DMS 273 treated with DMSO at 0.1 percent for 48 hours (cell line): Measurements from ENCODE around the gene TSGA10IP.

Experiments
- DNase-seq: peaks from one replicate; lab custom pipeline; 2025; lab: John Stamatoyannopoulos, UW

Gene TSGA10IP

DNA sequence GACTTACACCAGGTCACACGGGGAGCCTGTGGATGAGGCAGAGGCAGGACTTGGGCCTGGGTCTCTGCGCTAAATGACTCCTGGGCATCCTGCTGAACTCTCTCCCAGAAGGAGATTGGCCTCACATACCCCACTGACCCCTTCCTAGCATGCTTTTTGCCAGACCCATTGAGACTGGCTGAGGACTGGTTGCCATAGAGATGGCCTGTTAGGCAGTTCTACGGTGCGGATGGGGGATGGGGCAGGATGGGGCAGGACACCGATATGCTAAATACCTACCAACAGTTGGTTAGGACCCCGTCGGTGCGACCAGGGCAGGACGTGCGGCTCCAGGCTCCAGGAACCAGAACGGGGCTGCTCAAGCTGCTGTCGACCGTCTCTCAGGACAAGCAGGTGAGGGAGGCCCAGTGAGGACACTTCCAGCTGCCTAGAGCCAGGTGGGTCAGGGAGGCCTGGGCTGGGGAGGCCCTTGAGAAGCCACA lies at the start of gene TSGA10IP:
TSS of gene TSGA10IP (plus strand) at position 51 of the 482 bp plus-strand sequence. CDS start at position 247, 196 bp downstream.
- no peak for DNase-seq

DNA sequence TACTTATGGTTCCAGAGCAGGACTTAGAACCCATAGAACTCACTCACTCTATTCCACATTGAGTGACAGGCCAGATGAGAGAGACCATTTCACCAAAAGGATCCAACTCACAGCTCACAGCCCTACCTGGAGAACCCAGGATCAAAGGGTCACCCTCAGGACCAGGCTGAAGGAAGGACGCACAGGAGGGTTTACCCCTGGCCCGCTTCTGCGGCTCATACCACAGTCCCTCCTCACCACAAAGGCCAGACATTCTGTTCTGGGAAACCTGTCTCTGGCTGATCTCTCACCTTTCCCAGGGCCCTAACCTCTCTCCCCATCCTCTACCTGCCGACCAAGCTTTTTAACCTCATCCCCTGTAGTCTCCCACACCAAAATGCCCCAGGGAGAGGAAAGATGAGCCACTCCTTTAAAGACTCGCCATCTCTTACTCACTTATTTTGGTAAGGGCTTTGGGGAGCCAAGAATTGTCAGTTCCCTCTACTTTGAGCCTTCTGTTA lies 49.7 kb upstream of the TSGA10IP start:
- no peak for DNase-seq

DNA sequence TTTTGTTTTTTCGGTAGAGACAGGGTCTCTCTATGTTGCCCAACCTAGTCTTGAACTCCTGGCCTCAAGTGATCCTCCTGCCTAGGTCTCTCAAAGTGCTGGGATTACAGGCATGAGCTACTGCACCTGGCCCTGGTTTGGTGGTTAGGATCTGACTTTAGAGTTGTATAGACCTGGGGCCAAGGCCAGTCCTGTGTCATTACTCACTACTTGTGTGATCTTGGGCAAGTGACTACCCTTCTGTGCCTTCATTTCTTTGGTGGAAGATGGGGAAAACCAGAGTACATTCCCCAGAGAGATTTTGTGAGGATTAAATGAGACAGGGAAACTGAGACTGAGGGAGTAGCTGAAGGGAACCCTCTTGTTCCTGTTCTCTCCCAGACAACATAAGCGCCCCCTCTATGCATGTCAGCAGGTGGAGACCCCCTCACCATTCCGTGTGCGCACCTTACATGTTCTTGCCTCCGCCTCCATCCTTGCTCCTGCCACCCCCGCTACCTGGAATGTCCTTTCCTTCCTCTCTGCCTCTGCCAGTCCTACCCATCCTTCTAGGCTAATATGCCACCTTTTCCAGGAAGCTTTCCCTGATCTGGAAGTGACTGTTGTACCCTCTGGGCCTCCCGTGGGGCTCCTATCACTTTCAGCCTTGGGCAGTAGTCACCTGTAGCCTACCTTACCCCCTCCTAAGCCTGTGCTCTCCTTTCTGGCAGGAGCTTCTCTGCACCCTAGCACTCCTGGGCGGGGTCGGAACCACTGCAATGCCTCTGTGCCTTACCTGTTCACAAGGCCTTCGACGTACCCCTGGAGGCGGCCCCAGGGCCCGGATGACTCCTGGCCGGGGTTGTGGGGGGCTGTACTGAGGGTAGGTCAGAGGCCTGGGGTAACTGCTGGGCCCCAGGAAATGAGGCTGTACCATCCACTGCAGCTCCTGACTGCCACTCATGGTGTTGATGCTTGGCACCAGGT lies 49.0 kb upstream of the TSGA10IP start:
- DNase-seq = no peak

DNA sequence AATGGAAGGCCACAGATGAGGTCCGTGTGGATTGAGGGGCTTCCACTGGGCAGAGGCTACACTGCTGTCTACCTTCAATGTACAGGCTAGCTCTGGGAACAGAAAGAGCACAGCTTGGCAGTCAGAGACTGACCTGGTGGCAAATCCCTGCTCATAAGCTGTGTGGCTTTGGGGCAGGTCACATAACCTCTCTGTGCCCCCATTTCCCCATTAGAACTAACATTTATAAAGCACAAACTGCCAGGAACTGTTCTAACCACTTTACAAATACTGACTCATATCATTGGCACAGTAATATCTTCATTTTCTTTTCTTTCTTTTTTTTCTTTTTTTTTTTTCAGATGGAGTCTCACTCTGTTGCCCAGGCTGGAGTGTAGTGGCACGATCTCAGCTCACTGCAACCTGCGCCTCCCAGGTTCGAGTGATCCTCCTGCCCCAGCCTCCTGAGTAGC lies 48.2 kb upstream of the TSGA10IP start:
- DNase-seq = no peak

DNA sequence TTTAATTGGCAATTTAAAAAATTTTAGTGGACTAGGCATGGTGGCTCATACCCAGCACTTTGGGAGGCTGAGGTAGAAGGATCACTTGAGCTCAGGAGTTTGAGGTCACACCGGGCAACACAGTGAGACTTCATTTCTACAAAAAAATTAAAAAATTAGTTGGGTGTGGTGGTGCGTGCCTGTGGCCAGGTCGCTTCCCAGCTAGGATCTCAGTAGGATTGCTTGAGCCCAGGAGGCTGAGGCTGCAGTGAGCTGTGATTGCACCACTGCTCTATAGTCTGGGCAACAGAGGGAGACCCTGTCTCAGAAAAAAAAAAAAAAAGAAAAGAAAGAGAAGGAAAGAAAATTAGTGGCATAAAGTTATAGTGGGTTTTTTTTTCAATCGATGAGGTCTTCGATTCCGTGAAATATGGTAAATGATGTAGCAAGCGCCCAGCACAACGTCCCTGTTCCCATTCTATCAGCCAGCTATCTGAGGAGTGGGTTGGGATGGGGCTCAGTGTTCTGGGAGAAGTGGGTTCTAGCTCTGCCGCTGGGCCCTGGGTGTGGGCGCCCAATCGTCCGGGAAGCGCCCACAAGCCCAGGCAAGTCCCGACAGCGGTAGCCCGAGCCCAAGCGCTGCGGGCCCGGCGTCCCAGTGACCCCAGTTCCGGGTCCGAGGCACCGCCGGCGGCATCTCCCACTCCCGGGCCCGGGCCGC lies 46.5 kb upstream of the TSGA10IP start:
- no peak for DNase-seq

DNA sequence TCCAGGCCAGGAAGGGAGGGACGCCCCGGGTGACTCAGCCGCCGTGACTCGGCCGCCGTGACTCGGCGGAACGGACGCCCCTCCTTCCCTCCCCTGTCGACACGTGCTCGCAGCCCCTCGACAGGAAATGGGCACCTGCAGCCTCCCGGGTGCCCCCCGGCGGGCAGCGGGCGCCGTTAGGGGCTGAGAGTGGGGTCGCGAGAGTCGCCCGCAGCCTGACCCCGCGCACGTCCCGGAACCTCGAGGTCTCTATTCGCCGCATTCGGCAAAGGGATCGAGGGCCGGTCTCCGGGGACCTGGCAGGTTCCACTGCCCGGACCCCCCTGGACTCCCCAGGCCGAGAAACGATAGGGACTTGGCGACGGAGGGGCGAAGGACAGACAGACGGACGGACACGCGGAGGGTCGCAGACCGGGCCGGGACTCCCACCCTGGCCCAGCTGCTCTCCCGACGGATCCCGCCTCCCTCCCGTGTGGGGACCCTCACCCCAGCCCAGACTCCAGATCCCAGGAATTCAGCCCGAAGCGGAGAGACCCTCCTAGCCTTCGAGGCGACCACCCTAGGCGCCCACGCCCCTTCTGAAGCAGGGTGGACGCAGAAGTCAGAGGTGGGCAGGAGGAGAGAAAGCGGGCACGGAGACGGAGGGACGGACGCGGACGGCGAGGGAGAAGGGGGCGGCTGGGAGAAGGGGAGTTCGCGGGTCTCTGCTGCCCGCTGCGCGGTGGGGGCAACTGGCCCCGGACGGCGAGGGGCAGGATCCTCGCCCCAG lies 45.7 kb upstream of the TSGA10IP start:
- no peak for DNase-seq

DNA sequence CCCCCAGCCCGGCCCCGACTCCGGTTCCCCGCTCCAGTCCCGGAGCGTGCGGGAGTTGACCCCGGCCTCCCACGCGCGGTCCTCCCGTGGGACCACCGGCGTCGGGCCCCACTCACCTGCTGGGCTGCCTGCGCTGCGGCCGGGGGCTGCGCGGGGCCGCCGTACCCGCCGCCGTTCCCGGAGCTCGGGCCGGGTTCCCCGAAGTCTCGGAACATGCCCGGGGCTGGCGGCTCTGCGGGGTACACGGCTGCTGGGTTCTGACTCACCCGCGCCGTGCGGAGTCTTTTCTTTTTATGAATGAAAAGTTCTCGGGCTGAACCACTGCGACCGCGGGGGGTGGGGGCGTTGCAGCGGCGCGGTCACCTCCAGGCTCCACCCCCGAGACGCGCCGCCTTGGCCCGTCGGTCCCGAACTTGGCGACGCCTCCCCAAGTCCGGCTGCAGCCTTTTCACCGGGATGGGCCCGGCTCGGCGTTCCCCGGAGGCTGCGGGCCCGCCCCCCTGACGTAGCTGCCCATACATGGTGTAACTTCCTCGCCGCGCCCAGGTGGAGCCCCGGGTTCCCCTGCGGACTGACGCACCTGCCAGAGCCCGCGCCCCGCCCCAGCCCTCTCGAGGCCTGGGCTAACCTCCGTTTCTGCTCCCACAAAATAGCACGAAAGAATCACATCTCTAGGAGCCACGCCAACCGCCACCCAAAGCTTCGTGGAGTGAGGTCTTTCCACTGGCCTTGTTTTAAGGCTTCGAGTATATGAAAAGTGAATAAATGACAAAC lies 45.0 kb upstream of the TSGA10IP start, which contains the start of gene FOSL1:
TSS of gene FOSL1 (minus strand) at position 264 of the 774 bp plus-strand sequence. CDS start at position 215, 49 bp downstream.
- DNase-seq = no peak

DNA sequence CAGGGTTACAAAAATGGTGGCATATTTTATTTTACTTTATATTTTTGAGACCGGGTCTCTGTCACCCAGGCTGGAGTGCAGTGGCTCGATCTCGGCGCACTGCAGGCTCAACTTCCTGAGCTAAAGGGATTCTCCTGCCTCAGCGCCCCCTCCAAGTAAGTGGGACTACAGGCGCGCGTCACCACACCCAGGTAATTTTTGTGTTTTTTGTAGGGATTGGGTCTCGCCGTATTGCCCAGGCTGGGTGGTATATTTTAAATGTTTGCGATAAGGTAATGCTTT lies 44.4 kb upstream of the TSGA10IP start:
- DNase-seq = no peak

DNA sequence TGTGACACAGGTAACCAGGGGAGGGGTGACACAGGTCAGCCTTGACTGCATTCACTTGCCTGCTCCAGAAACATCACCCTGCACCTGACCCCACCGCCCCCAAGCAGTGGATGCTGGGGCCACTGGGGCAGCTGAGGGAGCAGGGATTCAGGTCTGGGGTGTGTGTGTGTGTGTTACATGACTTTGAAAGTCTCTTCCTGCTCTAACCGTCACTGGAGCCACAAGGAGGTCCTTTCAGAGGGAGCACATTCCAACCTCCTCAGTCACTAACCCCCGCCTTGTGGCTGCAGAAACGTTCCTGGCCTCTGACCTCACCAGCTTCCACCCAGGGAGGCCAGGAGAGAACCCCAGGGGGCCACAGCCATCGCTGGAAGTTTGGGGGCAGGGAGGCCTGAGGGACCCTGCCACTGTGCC lies 42.2 kb upstream of the TSGA10IP start:
- DNase-seq = no peak

DNA sequence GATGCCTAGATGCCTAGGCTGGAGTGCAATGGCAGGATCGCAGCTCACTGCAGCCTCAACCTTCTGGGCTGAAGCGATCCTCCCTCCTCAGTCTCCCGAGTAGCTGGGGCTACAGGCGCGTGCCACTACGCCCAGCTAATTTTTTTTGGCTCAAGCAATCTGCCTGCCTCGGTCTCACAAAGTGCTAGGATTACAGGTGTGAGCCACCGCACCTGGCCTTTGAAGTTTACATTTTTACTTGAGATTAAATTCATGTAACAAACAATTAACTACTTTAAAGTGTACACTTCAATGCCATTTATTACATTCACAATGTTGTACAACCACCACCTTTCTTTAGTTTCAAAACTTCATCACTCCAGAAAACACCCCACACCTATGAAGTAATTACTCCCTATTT lies 41.6 kb upstream of the TSGA10IP start:
- DNase-seq = no peak

DNA sequence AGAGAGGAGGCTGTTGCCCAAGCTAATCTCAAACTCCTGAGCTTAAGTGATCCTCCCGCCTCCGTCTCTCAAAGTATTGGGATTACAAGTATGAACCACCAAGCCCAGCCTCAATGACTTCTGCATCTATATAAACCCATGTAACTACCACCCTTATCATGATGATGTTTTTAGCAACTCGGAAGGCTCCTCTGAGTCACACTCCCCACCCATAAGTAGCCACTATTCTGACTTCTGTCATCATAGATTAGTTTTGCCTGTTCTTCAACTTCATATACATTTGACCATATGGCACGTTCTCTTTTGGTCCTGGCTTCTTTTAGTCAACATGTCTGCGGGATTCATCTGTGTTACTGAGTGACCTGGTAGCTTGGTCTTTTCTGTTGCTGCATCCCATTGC lies 38.7 kb upstream of the TSGA10IP start:
- DNase-seq = no peak

DNA sequence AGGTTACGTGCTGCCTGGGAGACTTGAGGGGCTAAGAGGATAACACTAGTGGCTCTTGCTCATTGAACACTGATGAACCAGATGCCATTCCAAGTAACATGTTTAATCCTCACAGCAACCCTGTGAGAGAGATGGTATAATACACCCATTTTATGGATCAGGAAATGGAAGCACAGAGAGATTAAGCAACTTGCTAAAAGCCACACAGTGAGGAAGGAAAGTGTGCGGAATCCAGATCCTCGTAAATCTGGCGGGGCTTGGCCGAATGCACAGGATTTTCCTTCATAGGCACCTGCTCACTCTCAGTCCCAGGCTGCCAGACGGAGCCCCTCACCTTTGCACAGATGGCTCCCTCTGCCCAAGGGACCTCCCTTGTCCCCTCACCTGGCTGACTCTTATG lies 37.4 kb upstream of the TSGA10IP start:
- DNase-seq = no peak

DNA sequence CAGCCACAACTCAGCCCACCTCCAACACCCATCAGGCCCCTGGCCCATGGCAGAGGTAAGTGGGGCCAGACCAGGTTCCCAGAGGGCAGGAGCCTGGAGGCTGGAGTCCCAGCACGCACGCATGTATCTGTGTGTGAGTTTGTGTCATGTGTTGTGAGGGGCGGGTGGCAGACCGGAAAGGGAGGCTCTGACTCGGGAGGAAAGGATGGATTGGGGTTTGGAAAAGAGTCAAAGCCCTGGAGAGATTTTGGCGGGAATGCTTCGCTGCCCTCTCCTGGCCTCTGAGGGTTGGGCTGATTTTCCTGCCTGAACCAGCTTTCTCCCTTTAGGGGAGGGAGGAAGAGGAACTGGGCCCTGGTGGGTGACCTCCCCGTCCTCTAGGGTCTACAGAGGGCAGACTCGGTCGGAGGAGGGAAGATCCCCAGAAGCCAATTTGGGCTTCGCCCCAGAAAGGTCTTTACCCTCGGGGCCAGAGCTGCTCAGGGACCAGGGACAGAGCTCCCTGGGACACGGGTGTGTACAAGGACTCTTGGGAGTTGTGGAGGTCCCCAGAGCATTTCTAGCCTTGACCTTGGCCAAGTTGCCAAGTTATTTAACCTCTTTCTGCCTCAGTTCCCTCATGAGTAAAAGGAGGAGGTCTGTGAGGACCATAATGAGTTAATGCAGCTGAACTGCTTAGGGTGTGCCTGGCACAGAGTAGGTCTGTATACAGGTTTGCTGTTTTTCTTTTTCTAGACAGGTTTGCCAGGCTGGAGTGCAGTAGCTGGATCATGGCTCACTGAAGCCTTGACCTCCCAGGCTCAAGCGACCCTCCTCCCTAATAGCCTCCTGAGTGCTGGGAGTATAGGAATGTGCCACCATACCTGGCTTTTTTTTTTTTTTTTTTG lies 33.4 kb upstream of the TSGA10IP start:
- peak; percentile 26 for DNase-seq

DNA sequence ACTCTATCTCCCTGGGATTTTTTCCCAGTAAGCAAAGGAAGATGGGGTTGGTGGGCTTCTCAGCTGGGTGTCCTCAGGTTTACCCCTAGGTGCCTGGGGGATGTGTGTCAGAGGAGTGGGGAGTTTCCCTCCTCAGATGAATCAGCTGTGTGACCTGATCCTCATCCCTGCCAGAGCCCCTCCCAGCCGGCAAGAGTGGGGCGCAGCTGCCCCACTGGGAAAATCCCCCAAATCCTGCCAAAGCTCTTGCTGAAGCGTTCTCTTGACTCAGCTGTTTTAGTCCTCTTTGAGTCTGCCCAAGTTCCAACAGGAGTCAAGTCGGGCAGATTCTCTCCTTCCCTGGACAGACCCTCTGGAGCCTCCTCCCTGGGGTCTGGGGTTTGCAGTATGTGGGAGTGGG lies 32.4 kb upstream of the TSGA10IP start:
- no peak for DNase-seq

DNA sequence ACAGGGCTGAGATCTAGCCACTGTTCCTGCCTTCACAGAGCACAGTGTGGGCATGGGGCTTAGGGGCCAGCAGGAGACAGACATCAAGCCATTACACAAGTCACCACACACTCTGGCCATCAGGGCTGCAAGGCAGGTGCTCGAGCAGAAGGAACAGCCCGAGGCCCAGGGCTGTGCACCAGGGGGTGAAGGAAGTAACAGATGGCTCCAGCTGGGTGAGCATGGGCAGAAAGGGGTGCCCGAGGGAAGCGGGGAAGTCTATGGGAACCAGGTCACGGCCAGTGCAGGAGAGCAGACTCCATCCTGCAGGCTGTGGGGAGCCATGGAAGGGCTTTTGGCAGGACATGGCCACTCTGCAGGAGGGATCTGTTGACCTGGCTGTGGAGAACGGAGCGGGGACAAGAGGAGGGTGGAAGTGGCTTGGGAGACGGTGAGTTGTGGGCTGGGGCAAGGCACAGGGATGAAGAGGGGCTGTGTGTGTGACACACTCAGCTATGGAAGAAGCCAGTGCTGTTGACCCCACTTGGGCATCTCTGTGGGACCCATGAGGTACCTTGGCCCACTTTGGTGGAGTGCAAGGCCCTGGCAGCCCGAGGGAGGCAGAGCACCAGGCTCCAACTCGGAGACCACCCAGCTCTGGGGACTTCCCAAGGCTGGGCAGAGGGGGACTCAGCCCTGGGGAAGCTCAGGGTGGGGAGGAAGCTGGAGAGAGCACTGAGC lies 30.0 kb upstream of the TSGA10IP start:
- DNase-seq = peak; percentile 30

DNA sequence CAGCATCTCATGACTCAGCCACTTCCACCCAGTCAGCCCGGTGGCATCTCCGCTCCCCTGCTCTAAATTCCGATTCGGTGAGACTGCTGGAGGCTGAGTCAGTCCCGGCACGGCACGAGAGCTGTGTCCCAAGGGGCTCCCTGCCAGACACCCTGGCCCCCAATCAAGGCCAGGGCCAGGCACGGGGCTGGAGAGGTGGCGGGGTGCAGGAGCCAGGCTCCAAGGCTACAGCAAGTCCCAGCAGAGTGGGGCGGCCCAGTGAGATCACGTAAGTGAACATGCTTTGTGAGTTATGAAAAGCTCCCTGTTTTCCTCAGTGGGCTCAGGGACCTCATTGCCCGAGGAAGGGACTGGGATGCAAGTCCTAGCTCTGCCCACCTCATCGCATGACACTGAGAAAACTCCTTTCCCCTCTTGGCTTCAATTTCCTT lies 29.4 kb upstream of the TSGA10IP start:
- no peak for DNase-seq

DNA sequence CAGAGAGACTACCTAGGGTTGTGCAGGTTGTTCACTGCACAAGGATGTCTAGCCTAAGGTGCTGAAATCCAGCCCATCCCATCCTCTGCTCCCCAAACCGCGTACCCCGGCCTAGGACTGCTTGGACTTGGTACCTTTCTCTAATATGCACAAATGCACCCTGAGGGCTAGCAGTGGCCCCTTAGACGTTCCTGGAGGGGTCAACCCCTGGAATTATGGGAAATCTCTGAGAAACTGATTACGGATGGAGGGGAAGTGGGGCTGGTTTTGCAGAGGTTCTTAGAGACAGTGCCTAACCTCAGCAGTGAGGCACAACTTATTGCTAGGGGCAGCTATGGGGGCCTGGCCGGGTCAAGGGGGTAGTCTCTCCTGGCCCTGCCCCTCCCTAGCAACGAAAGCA lies 28.9 kb upstream of the TSGA10IP start:
- no peak for DNase-seq

DNA sequence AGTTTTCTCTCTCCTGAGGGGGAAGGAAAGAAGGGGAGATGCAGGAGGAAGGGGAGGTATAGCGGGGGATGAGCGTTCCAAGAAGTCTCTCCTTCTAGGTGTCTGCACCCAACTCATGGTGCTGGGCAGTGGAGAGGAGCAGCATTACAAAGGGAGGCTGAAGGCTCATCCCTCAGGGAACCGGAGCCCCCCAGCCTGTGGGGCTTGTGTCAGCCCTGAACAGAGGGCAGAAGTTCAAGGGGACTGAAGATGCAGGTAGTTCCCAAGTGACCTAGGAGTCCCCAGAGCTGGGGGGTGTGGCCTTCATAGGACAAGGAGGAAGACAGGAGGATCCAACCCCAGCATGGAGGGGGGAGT lies 28.2 kb upstream of the TSGA10IP start:
- no peak for DNase-seq

DNA sequence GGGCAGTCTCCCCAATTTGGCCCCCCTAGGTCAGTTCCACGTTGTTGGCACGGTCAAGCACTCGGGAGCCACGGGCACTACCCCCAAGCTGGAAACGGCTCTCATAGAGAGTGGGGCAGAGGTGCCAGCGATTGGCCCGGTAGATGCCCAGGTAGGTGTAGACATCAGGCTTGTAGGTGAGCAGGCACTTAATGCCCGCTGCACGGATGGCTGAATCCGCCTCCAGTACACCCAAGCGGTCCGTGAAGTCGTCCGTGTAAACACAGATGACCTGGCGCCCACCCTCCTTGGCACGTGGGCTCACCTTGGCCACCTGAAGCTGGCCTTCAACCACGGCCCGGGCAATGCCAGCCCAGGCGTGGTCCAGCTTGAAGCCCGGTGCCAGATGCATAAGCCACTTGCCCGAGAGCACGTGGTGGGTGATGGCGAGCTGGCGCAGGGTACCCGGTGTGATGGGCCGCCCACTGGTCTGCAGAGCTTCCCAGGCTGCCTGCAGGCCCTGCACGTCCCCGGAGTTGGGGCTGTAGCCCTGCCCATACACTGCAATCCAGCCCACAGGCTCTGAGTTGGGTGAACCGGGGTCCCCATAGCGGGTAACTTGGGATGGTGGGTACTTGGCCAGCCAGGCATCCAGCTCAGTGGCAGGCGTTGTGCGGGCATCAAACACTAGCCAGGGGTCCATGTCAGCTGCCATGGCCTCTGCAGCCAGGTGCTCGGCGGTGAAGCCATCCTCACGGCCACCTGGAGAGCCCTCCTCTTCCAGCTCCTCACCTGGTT lies 27.7 kb upstream of the TSGA10IP start:
- DNase-seq = no peak
